HuH-7 (cell line): Measurements from ENCODE around the gene C20orf144.
A peak's percentile ranks its signal among the peaks of the same experiment; 100 is the strongest.

Source experiments
- DNase-seq: peaks from one replicate; pipeline ENCODE4 v3.0.0; 2011; ENCODE audit warnings: low spot score

The C20orf144 gene

GRCh38 chr20:33666293-33667244 is 4.4 kb downstream of the C20orf144 start, which contains the start of gene ACTL10:
Gene ACTL10, plus strand, starts transcription at chr20:33666943. Its CDS starts 555 bp downstream, at chr20:33667498.
- peak; percentile 99 for DNase-seq

- DNase-seq, result peak; percentile 73
Measured at GRCh38 chr20:33667245-33667675, 5.1 kb downstream of the C20orf144 start.

GRCh38 chr20:33667676-33668465 is 5.7 kb downstream of the C20orf144 start:
- DNase-seq, result peak; percentile 99

GRCh38 chr20:33668466-33669155 is 6.5 kb downstream of the C20orf144 start:
- DNase-seq, result no peak

DNA sequence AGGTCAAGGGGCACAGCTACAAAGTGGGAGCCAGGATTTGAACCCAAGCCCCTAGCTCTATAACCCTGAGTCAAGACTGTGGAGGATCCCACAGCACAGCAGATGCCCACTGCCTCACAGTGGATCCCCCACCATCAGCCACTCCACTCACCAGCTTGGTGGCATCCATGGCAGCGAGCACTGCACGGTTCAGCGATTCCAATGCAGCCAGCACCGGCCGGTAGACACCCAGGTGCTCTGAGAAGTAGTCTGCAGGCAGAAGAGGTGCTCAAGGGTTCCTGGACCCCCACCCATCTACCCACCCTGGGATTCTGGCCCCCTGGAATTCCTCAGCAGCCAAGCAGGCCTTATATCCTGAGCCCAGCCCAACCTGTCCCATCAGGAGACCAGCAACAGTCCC is 7.1 kb downstream of the C20orf144 start:
- DNase-seq, result no peak

DNA sequence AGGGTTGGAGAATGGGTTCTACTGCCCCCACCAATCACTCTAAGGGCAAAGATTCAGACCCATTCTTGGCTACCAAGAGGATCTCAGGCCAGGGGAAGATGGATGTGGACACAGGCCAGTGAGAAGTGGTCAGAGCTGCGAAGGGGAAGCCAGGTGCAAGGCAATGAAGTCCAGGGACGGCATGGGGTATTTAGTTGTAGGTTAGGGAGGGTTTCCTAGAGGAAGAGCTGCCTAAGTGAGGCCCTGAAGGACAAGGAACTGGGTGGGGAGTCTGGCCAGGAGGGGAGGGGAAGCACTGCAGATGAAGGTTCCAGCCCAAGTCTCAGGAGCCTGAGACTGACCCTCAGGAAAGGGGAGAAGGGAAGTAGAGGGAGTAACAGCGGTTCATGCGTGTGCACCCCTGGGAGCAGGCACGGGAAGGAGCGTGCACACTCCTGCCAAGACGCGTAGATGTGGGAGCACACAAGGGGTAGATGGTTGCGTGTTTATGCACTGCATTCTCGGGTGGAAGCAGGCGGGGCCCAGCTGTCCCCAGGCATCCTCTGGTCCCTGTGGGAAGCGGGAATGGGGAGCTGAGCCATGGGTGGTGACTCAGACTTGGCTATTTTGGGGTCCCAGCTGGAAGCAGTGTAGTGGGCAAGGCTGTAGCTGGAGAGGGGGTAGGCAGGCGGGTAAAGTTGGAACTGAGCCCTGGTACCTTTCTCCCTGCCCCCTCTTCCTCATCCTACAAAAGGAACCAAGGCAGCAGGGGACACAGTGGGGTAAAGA is 7.9 kb downstream of the C20orf144 start:
- no peak for DNase-seq

DNA sequence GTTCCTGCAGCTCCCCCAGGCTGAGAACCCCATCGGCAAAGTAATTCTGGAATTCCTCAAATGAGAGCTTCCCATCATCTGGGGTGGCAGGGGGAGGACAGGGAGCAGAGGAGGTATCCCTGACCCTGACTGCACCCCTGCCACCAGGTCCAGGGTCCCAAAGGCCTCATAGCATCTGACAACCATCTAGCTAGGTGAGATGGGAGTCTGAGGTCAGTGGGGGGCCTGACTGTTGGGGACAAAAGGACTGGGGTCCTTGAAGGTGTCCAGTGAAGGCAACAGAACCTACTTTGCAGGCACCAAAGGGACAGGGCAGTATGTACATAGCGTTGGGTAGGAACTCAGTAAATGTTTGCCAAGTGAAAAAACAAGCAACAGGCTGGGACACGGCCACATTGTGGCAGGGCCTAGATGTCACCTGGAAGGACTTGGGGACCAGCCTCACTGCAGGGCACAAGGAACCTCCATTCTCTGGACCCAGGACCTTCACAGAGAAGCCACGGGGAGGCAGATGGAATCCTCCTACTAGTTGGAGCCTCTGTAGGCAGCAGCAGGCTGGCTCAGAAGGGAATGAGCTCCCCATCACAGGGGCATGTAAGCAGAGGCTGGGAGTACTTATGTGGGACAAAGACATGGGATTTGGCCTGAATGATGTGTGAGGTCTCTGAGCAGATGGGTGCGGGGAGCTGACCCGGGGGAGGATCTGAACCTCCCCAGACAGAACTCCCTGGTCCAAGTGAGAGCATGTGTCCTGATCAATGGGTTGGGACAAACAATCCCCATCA is 8.8 kb downstream of the C20orf144 start:
- DNase-seq, result no peak

- DNase-seq, result no peak
Measured at GRCh38 chr20:33671573-33672288, 9.6 kb downstream of the C20orf144 start.

DNA sequence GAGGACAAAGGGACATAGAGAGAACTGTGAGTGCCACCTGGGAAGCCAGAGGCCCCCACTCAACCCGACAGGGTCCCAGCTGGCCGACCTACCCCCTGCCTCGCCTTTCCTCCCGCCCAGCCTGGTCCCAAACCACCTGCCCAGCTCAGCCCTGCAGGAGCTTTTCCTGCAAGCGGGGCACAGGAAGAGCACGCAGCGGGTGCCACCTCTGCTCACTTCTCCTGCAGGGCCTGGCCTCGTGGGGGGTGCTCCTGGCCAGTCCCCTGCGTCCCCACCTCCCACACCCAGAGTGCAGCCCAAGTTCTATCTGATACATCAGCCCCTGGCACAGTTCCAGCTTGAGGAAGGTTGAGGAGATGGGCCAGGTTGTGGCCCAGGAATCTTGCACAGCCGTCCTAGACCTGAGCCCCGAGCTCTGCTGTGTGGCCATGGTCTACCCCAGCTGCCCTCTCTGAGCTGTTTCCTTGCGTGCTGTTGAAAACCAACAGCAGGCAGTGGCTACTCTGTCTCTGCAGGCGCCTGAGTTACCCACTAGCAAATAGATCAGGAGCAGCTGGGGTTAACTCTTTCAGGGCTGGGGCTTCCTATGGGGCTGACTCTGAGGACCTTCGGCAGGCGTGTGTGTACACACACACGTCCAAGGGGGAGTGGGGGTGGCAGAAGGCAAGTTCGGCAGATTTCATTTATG is 10.4 kb downstream of the C20orf144 start:
- DNase-seq, result peak; percentile 67

DNA sequence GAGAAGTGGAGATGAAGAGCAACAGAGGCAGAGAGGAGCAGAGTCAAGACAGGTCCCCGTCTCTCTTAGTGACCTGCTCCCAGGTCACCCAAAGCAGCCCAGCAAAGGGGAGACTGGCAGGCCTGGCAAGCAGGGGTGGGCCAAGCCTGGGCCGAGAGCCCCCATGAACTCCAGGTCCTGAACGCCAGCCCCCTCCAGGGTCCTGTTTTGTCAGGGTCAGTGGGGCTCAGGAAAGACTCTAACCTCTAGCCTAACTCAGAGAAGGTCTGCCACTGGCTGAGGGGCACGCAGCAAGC is 10.9 kb downstream of the C20orf144 start:
- DNase-seq, result no peak

- peak; percentile 77 for DNase-seq
Measured at GRCh38 chr20:33673410-33674293, 11.5 kb downstream of the C20orf144 start.

GRCh38 chr20:33674294-33675135 is 12.4 kb downstream of the C20orf144 start, which contains the start of gene NECAB3:
Gene NECAB3, minus strand, starts transcription at chr20:33674428. Its CDS starts 76 bp downstream, at chr20:33674352.
- peak; percentile 97 for DNase-seq

DNA sequence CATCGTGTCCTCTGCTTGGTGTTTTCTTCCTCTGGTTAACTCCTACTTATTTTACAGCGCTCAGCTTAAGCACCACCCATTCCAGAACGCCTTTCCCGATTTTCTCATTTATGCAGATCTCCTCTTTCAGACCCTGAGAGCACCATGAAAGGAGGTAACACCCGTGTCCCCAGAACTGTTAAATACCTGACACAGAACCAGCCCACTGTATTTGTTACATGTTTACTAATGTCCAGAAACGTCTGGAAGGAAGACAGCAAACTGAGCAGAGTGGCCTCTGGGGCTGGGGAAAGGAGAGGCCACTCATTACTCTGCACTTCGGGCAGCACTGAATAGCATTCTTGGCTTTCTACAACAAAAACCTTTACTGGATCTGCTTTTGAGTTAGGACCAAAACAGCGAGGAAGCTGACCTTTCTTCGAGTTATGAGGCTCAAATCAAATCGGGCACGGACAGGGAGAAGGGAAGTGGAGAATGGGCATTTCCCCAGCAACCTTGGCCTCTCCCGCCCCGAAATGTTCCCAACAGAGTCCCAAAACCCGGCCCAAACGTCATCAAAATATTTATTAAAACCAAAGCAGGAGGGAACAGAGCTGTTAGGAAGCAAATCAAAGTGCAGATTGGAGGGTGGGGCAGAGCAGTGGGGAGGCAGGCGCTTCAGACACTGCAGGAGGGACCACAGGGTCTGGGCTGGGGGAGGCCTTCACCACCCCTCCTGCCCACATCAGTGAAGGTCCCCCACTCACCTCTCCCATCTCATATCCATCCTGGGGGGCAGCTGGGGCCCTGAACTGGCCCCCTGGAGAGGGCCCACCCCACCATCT is 13.2 kb downstream of the C20orf144 start:
- DNase-seq, result no peak

DNA sequence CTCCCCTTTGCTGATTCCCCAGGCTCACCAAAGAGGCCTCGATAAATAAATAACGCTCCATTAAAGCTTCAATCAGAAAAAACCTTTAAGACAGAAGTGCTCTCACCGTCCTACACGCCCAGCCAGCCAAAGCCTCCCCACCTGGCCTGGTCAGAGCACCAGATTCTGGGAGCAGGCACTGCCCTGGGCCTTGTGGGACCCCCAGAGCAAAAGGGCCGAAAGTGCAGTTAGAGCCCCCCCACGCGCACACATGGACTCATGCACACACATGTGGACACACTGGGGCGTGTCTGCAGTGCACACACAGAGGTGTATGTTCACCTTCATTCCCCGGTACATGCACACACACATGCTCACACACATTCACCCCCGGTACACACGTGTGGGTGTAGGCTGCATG is 14.0 kb downstream of the C20orf144 start:
- no peak for DNase-seq

- DNase-seq, result no peak
Measured at GRCh38 chr20:33676652-33677645, 14.8 kb downstream of the C20orf144 start.
